HL-60 (cell line): ENCODE results near the gene KRTAP1-1.

Source experiments
- CTCF ChIP-seq: IDR thresholded peaks from one replicate; pipeline ENCODE4 v1.5.1; 2011; ENCODE audit warnings: low read length, control low read depth, inconsistent platforms; ENCODE audit not compliant: insufficient read depth
- GABPA ChIP-seq: IDR thresholded peaks from 2 replicates; pipeline ENCODE4 v1.6.1; 2012; ENCODE audit warnings: low read depth
- POLR2AphosphoS5 ChIP-seq: IDR thresholded peaks from 2 replicates; pipeline ENCODE4 v1.6.1; 2012; ENCODE audit warnings: low read depth
- REST ChIP-seq: IDR thresholded peaks from 2 replicates; pipeline ENCODE4 v1.6.1; 2012; ENCODE audit warnings: low read depth; ENCODE audit not compliant: insufficient replicate concordance
- SPI1 ChIP-seq: IDR thresholded peaks from 2 replicates; pipeline ENCODE4 v1.6.1; 2012; ENCODE audit warnings: low read depth, mild to moderate bottlenecking, borderline replicate concordance

- TF ChIP-seq REST (no peak), CTCF (no peak), POLR2AphosphoS5 (no peak), GABPA (no peak), SPI1 (no peak)
Measured at GRCh38 chr17:41065829-41066624, 24.8 kb upstream of the KRTAP1-1 start, which contains the start of gene KRTAP2-4.
